GM23338 (cell line): Measurements from ENCODE around the gene DNAJB6. TPM values are rescaled to one million over a fixed set of nuclear protein-coding genes. Genes with fewer than 3 reads are reported as not detected.

ENCODE experiments used
- ATAC-seq: fragments of 200-7000 bp; cut with Tn5 transposase; 3 replicates; pipeline ENCODE4 v1.9.1; 2020
- DNase-seq: peaks from one replicate; pipeline ENCODE4 v3.0.0-alpha.2; 2015; ENCODE audit warnings: low spot score
- H2AFZ ChIP-seq: fragments of 200-600 bp; sonication (generic); 2 replicates; pipeline ENCODE4 v1.8.0; 2016; ENCODE audit warnings: antibody characterized with exemption, mild to moderate bottlenecking, moderate library complexity
- H3F3A ChIP-seq: fragments of 200-600 bp; sonication (generic); replicated peaks from 2 replicates; pipeline ENCODE4 v1.8.0; 2017; ENCODE audit warnings: antibody characterized with exemption, mixed run types, low read depth
- H3K27ac ChIP-seq: fragments of 200-600 bp; sonication (generic); 2 replicates; pipeline ENCODE4 v1.6.1; 2016; ENCODE audit warnings: low read depth
- H3K27me3 ChIP-seq: fragments of 200-600 bp; sonication (generic); 2 replicates; pipeline ENCODE4 v1.8.0; 2016; ENCODE audit warnings: mild to moderate bottlenecking, mixed run types, moderate library complexity; ENCODE audit not compliant: insufficient read depth
- H3K36me3 ChIP-seq: fragments of 200-600 bp; sonication (generic); 2 replicates; pipeline ENCODE4 v1.8.0; 2016; ENCODE audit warnings: mild to moderate bottlenecking; ENCODE audit not compliant: insufficient read depth
- H3K4me1 ChIP-seq: fragments of 200-600 bp; sonication (generic); 2 replicates; pipeline ENCODE4 v1.8.0; 2016; ENCODE audit warnings: mild to moderate bottlenecking, moderate library complexity; ENCODE audit not compliant: insufficient read depth
- H3K4me2 ChIP-seq: fragments of 200-600 bp; sonication (generic); 2 replicates; pipeline ENCODE4 v1.7.1; 2017; ENCODE audit warnings: mixed run types
- H3K4me3 ChIP-seq: fragments of 200-600 bp; sonication (generic); 2 replicates; pipeline ENCODE4 v1.6.1; 2016; ENCODE audit warnings: mixed run types
- H3K79me2 ChIP-seq: fragments of 200-600 bp; sonication (generic); replicated peaks from 2 replicates; pipeline ENCODE4 v1.8.0; 2017; ENCODE audit warnings: mild to moderate bottlenecking; ENCODE audit not compliant: insufficient read depth
- H3K9me2 ChIP-seq: fragments of 200-600 bp; sonication (generic); 2 replicates; pipeline ENCODE4 v1.8.0; 2017; ENCODE audit not compliant: insufficient read depth
- H4K20me1 ChIP-seq: fragments of 200-600 bp; sonication (generic); replicated peaks from 2 replicates; pipeline ENCODE4 v1.8.0; 2017; ENCODE audit warnings: mild to moderate bottlenecking; ENCODE audit not compliant: insufficient read depth
- H3K27ac Mint-ChIP-seq: 2 replicates; pipeline ENCODE4 v1.8.0; 2020; ENCODE audit warnings: inconsistent platforms, mild to moderate bottlenecking, moderate library complexity, mixed read lengths
- H3K27me3 Mint-ChIP-seq: 3 replicates; pipeline ENCODE4 v1.8.0; 2022; ENCODE audit warnings: low read depth, mild to moderate bottlenecking, moderate library complexity, mixed read lengths, inconsistent platforms; ENCODE audit not compliant: insufficient read depth, poor library complexity
- H3K36me3 Mint-ChIP-seq: 3 replicates; pipeline ENCODE4 v1.8.0; 2021; ENCODE audit warnings: low read depth, mild to moderate bottlenecking, inconsistent platforms, moderate library complexity, mixed read lengths
- H3K4me1 Mint-ChIP-seq: 3 replicates; pipeline ENCODE4 v1.8.0; 2020; ENCODE audit warnings: mild to moderate bottlenecking, inconsistent platforms, mixed read lengths
- H3K4me3 Mint-ChIP-seq: 3 replicates; pipeline ENCODE4 v1.8.0; 2021; ENCODE audit warnings: moderate library complexity, mild to moderate bottlenecking, inconsistent platforms, mixed read lengths
- H3K9me3 Mint-ChIP-seq: 3 replicates; pipeline ENCODE4 v1.8.0; 2020; ENCODE audit warnings: moderate library complexity, mild to moderate bottlenecking, inconsistent platforms, mixed read lengths
- CREB1 ChIP-seq: fragments of 250-450 bp; sonication (Bioruptor Pico); IDR thresholded peaks from 2 replicates; pipeline ENCODE4 v1.5.0; 2020; ENCODE audit warnings: low read depth, mild to moderate bottlenecking, moderate library complexity
- EZH2 ChIP-seq: fragments of 200-600 bp; sonication (generic); IDR thresholded peaks from one replicate; pipeline ENCODE4 v1.8.0; 2017; ENCODE audit warnings: antibody characterized with exemption, mild to moderate bottlenecking, low read depth; ENCODE audit not compliant: unreplicated experiment
- EZH2phosphoT487 ChIP-seq: fragments of 200-600 bp; sonication (generic); IDR thresholded peaks from one replicate; pipeline ENCODE4 v1.8.1; 2018; ENCODE audit warnings: antibody characterized with exemption; ENCODE audit not compliant: unreplicated experiment
- JUNB ChIP-seq: IDR thresholded peaks from one replicate; pipeline ENCODE4 v1.6.1; 2016; ENCODE audit warnings: antibody characterized with exemption; ENCODE audit not compliant: unreplicated experiment
- NANOG ChIP-seq: IDR thresholded peaks from 2 replicates; pipeline ENCODE4 v1.6.1; 2016; ENCODE audit warnings: antibody characterized with exemption, borderline replicate concordance
- POLR2AphosphoS5 ChIP-seq: IDR thresholded peaks from 2 replicates; pipeline ENCODE4 v1.6.1; 2016; ENCODE audit warnings: antibody characterized with exemption, low read depth
- REST ChIP-seq: IDR thresholded peaks from one replicate; pipeline ENCODE4 v1.6.1; 2018; ENCODE audit warnings: antibody characterized with exemption; ENCODE audit not compliant: unreplicated experiment
- STAT1 ChIP-seq: IDR thresholded peaks from one replicate; pipeline ENCODE4 v1.6.1; 2016; ENCODE audit warnings: antibody characterized with exemption; ENCODE audit not compliant: unreplicated experiment
- ZNF114 ChIP-seq: fragments of 250-450 bp; sonication (Bioruptor Pico); IDR thresholded peaks from 2 replicates; pipeline ENCODE4 v1.5.0; 2020; ENCODE audit warnings: mild to moderate bottlenecking, moderate library complexity
- ZNF331 ChIP-seq: fragments of 250-450 bp; sonication (Bioruptor Pico); IDR thresholded peaks from 2 replicates; pipeline ENCODE4 v1.5.0; 2020; ENCODE audit warnings: low read depth, mild to moderate bottlenecking, moderate library complexity
- polyA plus RNA-seq: library from polyadenylated mRNA; unstranded; fragments of >200 nt; fragmentation: Nextera tagmentation; extraction: Ambion mirVana; gene quantifications from 2 replicates; pipeline ENCODE4 v1.2.1, GENCODE V29; 2016
- total RNA-seq: library from RNA; depleted of rRNA; stranded (reverse); fragments of >200 nt; shearing (Covaris generic); gene quantifications from 2 replicates; pipeline ENCODE4 v1.2.3, GENCODE V29; 2014
- TF ChIP-seq, protein P1 (sequence below): IDR thresholded peaks from 2 replicates; pipeline ENCODE4 v1.6.1; 2016; ENCODE audit warnings: antibody characterized with exemption
- TF ChIP-seq, protein P2 (sequence below): fragments of 250-450 bp; sonication (Bioruptor Pico); IDR thresholded peaks from 2 replicates; pipeline ENCODE4 v1.5.0; 2020; ENCODE audit warnings: mild to moderate bottlenecking, moderate library complexity
- TF ChIP-seq, protein P3 (sequence below), 2 experiments: fragments of 200-600 bp in 1 of 2; sonication (generic) in 1 of 2; conservative IDR thresholded peaks; 2 replicates each; pipeline versions ENCODE4 v1.5.1 to v1.6.1; 2016 to 2017; ENCODE audit warnings: antibody characterized with exemption in 2 of 2, low read depth in 2 of 2, mild to moderate bottlenecking in 2 of 2, moderate library complexity in 1 of 2

The DNAJB6 gene
- total and polyA plus RNA-seq, 2 experiments from 2014 or later: 308 to 322 TPM

DNA sequence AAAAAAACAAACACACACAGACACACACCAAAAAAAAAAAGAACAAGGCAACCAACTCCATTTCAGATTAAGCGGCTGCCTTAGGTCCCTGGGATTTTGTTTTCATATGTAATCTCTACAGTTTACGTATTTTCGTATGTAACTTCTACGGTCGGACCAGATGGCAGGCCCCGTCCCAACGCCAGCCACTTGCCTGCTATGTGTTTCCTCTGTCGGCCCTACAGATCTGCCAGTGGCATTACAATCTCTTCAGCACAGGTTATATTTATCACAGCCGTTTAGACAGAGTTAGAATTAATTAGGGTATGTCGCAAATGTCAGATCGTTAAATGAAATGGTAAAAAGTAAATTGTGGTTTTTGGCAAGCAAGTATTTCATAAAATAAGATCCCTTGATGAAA is 99.3 kb downstream of the DNAJB6 start:
- no peak overlapping the region for H3K27ac Mint-ChIP-seq
- no peaks in the 10 kb centered on the region for H3K4me1 ChIP-seq

More for the DNA sequence above, 99.3 kb downstream of the DNAJB6 start:
- no peak overlapping the region for H2AFZ ChIP-seq
- H3K27ac ChIP-seq: no peak overlapping the region
- no peak overlapping the region for H3K4me2 ChIP-seq
- Mint-ChIP-seq H3K4me1 (peaks cover 4% of the 10 kb centered on the region), H3K36me3 (peaks cover 32% of the 10 kb centered on the region), H3K4me3 (no peak overlapping the region), H3K9me3 (peaks cover 70% of the 10 kb centered on the region), H3K27me3 (peaks cover 18% of the 10 kb centered on the region)
- H3K4me3 ChIP-seq: no peak overlapping the region
- DNase-seq (no peak), ATAC-seq (no peak)
- 0 out of 2 replicates have a peak, but pooled peaks cover 8% of the 10 kb centered on the region for H3F3A ChIP-seq
- no peaks in the 10 kb centered on the region for H3K9me2 ChIP-seq
- TF ChIP-seq NANOG (no peak), JUNB (no peak), EZH2phosphoT487 (no peak), CREB1 (CRISPR knock-in tag) (no peak), ZNF331 (CRISPR knock-in tag) (no peak), EZH2 (no peak), POLR2AphosphoS5 (no peak), STAT1 (no peak), REST (no peak), ZNF114 (no peak)
- TF ChIP-seq, protein P1, sequence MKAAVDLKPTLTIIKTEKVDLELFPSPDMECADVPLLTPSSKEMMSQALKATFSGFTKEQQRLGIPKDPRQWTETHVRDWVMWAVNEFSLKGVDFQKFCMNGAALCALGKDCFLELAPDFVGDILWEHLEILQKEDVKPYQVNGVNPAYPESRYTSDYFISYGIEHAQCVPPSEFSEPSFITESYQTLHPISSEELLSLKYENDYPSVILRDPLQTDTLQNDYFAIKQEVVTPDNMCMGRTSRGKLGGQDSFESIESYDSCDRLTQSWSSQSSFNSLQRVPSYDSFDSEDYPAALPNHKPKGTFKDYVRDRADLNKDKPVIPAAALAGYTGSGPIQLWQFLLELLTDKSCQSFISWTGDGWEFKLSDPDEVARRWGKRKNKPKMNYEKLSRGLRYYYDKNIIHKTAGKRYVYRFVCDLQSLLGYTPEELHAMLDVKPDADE: no peak
- TF ChIP-seq, protein P2, sequence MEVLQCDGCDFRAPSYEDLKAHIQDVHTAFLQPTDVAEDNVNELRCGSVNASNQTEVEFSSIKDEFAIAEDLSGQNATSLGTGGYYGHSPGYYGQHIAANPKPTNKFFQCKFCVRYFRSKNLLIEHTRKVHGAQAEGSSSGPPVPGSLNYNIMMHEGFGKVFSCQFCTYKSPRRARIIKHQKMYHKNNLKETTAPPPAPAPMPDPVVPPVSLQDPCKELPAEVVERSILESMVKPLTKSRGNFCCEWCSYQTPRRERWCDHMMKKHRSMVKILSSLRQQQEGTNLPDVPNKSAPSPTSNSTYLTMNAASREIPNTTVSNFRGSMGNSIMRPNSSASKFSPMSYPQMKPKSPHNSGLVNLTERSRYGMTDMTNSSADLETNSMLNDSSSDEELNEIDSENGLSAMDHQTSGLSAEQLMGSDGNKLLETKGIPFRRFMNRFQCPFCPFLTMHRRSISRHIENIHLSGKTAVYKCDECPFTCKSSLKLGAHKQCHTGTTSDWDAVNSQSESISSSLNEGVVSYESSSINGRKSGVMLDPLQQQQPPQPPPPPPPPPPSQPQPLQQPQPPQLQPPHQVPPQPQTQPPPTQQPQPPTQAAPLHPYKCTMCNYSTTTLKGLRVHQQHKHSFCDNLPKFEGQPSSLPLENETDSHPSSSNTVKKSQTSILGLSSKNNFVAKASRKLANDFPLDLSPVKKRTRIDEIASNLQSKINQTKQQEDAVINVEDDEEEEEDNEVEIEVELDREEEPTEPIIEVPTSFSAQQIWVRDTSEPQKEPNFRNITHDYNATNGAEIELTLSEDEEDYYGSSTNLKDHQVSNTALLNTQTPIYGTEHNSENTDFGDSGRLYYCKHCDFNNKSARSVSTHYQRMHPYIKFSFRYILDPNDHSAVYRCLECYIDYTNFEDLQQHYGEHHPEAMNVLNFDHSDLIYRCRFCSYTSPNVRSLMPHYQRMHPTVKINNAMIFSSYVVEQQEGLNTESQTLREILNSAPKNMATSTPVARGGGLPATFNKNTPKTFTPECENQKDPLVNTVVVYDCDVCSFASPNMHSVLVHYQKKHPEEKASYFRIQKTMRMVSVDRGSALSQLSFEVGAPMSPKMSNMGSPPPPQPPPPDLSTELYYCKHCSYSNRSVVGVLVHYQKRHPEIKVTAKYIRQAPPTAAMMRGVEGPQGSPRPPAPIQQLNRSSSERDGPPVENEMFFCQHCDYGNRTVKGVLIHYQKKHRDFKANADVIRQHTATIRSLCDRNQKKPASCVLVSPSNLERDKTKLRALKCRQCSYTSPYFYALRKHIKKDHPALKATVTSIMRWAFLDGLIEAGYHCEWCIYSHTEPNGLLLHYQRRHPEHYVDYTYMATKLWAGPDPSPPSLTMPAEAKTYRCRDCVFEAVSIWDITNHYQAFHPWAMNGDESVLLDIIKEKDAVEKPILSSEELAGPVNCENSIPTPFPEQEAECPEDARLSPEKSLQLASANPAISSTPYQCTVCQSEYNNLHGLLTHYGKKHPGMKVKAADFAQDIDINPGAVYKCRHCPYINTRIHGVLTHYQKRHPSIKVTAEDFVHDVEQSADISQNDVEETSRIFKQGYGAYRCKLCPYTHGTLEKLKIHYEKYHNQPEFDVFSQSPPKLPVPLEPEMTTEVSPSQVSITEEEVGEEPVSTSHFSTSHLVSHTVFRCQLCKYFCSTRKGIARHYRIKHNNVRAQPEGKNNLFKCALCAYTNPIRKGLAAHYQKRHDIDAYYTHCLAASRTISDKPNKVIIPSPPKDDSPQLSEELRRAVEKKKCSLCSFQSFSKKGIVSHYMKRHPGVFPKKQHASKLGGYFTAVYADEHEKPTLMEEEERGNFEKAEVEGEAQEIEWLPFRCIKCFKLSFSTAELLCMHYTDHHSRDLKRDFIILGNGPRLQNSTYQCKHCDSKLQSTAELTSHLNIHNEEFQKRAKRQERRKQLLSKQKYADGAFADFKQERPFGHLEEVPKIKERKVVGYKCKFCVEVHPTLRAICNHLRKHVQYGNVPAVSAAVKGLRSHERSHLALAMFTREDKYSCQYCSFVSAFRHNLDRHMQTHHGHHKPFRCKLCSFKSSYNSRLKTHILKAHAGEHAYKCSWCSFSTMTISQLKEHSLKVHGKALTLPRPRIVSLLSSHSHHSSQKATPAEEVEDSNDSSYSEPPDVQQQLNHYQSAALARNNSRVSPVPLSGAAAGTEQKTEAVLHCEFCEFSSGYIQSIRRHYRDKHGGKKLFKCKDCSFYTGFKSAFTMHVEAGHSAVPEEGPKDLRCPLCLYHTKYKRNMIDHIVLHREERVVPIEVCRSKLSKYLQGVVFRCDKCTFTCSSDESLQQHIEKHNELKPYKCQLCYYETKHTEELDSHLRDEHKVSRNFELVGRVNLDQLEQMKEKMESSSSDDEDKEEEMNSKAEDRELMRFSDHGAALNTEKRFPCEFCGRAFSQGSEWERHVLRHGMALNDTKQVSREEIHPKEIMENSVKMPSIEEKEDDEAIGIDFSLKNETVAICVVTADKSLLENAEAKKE (CRISPR knock-in tag): no peak
- TF ChIP-seq, protein P3, sequence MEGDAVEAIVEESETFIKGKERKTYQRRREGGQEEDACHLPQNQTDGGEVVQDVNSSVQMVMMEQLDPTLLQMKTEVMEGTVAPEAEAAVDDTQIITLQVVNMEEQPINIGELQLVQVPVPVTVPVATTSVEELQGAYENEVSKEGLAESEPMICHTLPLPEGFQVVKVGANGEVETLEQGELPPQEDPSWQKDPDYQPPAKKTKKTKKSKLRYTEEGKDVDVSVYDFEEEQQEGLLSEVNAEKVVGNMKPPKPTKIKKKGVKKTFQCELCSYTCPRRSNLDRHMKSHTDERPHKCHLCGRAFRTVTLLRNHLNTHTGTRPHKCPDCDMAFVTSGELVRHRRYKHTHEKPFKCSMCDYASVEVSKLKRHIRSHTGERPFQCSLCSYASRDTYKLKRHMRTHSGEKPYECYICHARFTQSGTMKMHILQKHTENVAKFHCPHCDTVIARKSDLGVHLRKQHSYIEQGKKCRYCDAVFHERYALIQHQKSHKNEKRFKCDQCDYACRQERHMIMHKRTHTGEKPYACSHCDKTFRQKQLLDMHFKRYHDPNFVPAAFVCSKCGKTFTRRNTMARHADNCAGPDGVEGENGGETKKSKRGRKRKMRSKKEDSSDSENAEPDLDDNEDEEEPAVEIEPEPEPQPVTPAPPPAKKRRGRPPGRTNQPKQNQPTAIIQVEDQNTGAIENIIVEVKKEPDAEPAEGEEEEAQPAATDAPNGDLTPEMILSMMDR (conservative IDR thresholded peaks at IDR 0.05; ENCODE audit: low read depth in 2 of 2): no peak
- no peaks in the 10 kb centered on the region for H4K20me1 ChIP-seq
- no peaks in the 10 kb centered on the region for H3K79me2 ChIP-seq
- no peaks in the 10 kb centered on the region for H3K27me3 ChIP-seq
- H3K36me3 ChIP-seq: no peaks in the 10 kb centered on the region
